ENCODE results near the gene MYLK. TPM values are rescaled to one million over a fixed set of nuclear protein-coding genes. Genes with fewer than 3 reads are reported as not detected.

MYLK gene
- total and polyA plus RNA-seq, 9 of the 15 experiments (the other 6 are each of a cell fraction or from before 2014, with no cell fraction given): 0.11 to 0.53 (median 0.18) TPM; not detected in 2

DNA sequence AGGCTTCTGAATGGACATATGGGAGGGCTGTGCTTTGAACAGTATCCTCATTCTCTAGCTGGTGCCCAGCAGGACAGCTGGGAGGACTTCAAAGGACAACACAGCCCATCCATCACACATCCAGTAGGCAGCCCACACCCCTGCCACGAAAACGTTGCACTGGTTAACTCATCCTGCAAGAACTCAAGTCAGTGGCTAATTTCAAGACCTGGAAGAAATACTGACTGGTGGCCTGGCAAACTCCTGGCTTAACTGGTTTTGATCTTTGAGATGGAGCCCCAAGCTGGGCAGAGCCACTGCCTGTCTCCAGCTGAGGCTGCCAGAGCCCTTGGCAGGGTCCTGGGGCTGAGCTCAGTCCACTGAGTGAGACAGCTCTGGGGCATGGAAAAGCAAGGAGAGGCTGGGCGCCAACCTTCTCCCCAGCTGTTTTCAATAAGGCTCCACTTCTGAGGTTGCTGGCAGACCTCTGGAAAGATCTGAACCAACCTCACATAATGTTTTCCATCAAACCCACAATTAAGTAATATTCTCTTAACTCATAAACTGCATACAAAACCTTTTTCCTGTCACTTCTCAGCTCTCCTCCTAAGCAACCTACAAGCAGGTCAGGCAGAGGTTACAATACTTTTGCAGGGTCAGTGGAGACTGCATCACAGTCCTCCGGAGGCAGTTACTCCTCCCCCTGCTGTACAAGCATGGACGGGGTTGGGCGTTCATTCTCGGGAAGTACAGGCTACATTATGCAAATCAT is 110.3 kb downstream of the MYLK start:
- H3K4me1 ChIP-seq (replicated peaks in 1 of 2; ENCODE audit: control insufficient read depth in 2 of 2, insufficient read depth in 2 of 2, low read length in 2 of 2): no peaks in the 10 kb centered on the region
- ATAC-seq: peak; percentile 55; the same call in 2 of the 3 replicates
- intact Hi-C loops (cut with micrococcal nuclease): no loop called here
- H2AFZ ChIP-seq (ENCODE audit: low read depth, low read length): no peak overlapping the region
- no peak for FAIRE-seq
- H4K20me1 ChIP-seq (replicated peaks; ENCODE audit: control insufficient read depth, insufficient read depth, low read length): no peaks in the 10 kb centered on the region
- no peak overlapping the region for H3K27ac ChIP-seq (ENCODE audit: extremely low read depth, low read depth, low read length)
- no peaks in the 10 kb centered on the region for H3K9me1 ChIP-seq (ENCODE audit: control insufficient read depth, insufficient read depth, low read length)
- no peak overlapping the region for H3K9ac ChIP-seq (ENCODE audit: insufficient read depth in 1 of 2, low read depth in 2 of 2, low read length in 2 of 2)
- ChIA-PET POLR2A (interaction anchor here (0.6 kb wide), 1 partner anchor 318 kb away, joined by 5 read pairs; no protein-coding TSS in a partner anchor), CTCF (ENCODE audit: low intra/inter-chr PET ratio) (no interaction called here)
- H3K79me2 ChIP-seq (ENCODE audit: control insufficient read depth, insufficient read depth, low read length): no peaks in the 10 kb centered on the region
- H3K4me2 ChIP-seq (ENCODE audit: insufficient read depth, low read length): no peak overlapping the region
- H3K27me3 ChIP-seq (ENCODE audit: control insufficient read depth in 2 of 2, insufficient read depth in 2 of 2, low read length in 2 of 2): peaks cover 0 to 12% of the 10 kb centered on the region in 2 experiments; a peak in 1 of 5 replicates
- BruUV-seq (replicated peaks): no TSS peak
- no peak for DNase-seq (ENCODE audit: extremely low read depth in 1 of 4, low spot score in 3 of 4)
- H3K4me3 ChIP-seq: no peak overlapping the region
- H3K36me3 ChIP-seq (ENCODE audit: control insufficient read depth, insufficient read depth, low read length): no peaks in the 10 kb centered on the region
- 2% methylated on average over 7 of the region's 7 CpGs for WGBS (ENCODE audit: insufficient coverage, low coverage, missing lambda C conversion rate)
- in situ Hi-C loops (cut with MboI): no loop called here
- no peaks in the 10 kb centered on the region for H3K9me3 ChIP-seq (replicated peaks; ENCODE audit: control insufficient read depth, insufficient read depth, low read depth, low read length)
- TF ChIP-seq, protein P1, sequence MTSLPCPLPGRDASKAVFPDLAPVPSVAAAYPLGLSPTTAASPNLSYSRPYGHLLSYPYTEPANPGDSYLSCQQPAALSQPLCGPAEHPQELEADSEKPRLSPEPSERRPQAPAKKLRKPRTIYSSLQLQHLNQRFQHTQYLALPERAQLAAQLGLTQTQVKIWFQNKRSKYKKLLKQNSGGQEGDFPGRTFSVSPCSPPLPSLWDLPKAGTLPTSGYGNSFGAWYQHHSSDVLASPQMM (CRISPR knock-in tag; IDR thresholded peaks at IDR 0.05): no peak
- TF ChIP-seq, protein P2, sequence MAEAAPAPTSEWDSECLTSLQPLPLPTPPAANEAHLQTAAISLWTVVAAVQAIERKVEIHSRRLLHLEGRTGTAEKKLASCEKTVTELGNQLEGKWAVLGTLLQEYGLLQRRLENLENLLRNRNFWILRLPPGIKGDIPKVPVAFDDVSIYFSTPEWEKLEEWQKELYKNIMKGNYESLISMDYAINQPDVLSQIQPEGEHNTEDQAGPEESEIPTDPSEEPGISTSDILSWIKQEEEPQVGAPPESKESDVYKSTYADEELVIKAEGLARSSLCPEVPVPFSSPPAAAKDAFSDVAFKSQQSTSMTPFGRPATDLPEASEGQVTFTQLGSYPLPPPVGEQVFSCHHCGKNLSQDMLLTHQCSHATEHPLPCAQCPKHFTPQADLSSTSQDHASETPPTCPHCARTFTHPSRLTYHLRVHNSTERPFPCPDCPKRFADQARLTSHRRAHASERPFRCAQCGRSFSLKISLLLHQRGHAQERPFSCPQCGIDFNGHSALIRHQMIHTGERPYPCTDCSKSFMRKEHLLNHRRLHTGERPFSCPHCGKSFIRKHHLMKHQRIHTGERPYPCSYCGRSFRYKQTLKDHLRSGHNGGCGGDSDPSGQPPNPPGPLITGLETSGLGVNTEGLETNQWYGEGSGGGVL (CRISPR knock-in tag; IDR thresholded peaks at IDR 0.05): no peak
- TF ChIP-seq, protein P3, sequence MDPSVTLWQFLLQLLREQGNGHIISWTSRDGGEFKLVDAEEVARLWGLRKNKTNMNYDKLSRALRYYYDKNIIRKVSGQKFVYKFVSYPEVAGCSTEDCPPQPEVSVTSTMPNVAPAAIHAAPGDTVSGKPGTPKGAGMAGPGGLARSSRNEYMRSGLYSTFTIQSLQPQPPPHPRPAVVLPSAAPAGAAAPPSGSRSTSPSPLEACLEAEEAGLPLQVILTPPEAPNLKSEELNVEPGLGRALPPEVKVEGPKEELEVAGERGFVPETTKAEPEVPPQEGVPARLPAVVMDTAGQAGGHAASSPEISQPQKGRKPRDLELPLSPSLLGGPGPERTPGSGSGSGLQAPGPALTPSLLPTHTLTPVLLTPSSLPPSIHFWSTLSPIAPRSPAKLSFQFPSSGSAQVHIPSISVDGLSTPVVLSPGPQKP (CRISPR knock-in tag; IDR thresholded peaks at IDR 0.05): no peak
- TF ChIP-seq ZNF253 (CRISPR knock-in tag; conservative IDR thresholded peaks at IDR 0.05): no peak
- TF ChIP-seq ZNF57 (CRISPR knock-in tag; IDR thresholded peaks at IDR 0.05): no peak
- TF ChIP-seq, protein P4, sequence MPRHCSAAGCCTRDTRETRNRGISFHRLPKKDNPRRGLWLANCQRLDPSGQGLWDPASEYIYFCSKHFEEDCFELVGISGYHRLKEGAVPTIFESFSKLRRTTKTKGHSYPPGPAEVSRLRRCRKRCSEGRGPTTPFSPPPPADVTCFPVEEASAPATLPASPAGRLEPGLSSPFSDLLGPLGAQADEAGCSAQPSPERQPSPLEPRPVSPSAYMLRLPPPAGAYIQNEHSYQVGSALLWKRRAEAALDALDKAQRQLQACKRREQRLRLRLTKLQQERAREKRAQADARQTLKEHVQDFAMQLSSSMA (CRISPR knock-in tag; IDR thresholded peaks at IDR 0.05): no peak
- TF ChIP-seq RAD21 (CRISPR knock-in tag; conservative IDR thresholded peaks at IDR 0.05 in 1 of 2, IDR thresholded peaks at IDR 0.05 in 1 of 2): no peak
- no peak for TF ChIP-seq ZNF12 (CRISPR knock-in tag; IDR thresholded peaks at IDR 0.05)
- TF ChIP-seq, protein P5, sequence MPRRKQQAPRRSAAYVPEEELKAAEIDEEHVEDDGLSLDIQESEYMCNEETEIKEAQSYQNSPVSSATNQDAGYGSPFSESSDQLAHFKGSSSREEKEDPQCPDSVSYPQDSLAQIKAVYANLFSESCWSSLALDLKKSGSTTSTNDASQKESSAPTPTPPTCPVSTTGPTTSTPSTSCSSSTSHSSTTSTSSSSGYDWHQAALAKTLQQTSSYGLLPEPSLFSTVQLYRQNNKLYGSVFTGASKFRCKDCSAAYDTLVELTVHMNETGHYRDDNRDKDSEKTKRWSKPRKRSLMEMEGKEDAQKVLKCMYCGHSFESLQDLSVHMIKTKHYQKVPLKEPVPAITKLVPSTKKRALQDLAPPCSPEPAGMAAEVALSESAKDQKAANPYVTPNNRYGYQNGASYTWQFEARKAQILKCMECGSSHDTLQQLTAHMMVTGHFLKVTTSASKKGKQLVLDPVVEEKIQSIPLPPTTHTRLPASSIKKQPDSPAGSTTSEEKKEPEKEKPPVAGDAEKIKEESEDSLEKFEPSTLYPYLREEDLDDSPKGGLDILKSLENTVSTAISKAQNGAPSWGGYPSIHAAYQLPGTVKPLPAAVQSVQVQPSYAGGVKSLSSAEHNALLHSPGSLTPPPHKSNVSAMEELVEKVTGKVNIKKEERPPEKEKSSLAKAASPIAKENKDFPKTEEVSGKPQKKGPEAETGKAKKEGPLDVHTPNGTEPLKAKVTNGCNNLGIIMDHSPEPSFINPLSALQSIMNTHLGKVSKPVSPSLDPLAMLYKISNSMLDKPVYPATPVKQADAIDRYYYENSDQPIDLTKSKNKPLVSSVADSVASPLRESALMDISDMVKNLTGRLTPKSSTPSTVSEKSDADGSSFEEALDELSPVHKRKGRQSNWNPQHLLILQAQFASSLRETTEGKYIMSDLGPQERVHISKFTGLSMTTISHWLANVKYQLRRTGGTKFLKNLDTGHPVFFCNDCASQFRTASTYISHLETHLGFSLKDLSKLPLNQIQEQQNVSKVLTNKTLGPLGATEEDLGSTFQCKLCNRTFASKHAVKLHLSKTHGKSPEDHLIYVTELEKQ (CRISPR knock-in tag; IDR thresholded peaks at IDR 0.05): no peak
- TF ChIP-seq SPI1 (IDR thresholded peaks at IDR 0.05; ENCODE audit: borderline replicate concordance, low read depth, low read length): no peak
- TF ChIP-seq TEAD1 (CRISPR knock-in tag; IDR thresholded peaks at IDR 0.05): no peak
- TF ChIP-seq ZNF76 (CRISPR knock-in tag; IDR thresholded peaks at IDR 0.05; ENCODE audit: borderline replicate concordance): no peak

Data from K562 (cell line).